SK-N-SH (cell line): ENCODE results near the gene PRR20G. TPM values are rescaled to one million over a fixed set of nuclear protein-coding genes. Genes with fewer than 3 reads are reported as not detected.

Experiments used
- CTCF ChIA-PET: fragments of 300-600, 350-600 bp; formaldehyde crosslinking; extraction: SDS; loops from one replicate; lab custom pipeline; 2021; lab: Yijun Ruan, JAX
- POLR2A ChIA-PET: fragments of 350-600 bp; sonication (Branson Sonifier 250); formaldehyde crosslinking; extraction: SDS; loops from one replicate; lab custom pipeline; 2020; ENCODE audit warnings: antibody characterized with exemption, inconsistent platforms; lab: Yijun Ruan, JAX
- DNase-seq: peaks from one replicate; pipeline ENCODE4 v3.0.0; 2012
- H2AFZ ChIP-seq: fragments of 200-600 bp; sonication (generic); 2 replicates; pipeline ENCODE4 v1.8.1; 2016; ENCODE audit warnings: antibody characterized with exemption, mild to moderate bottlenecking, low read depth
- H3F3A ChIP-seq: fragments of 200-600 bp; sonication (generic); replicated peaks from 2 replicates; pipeline ENCODE3; 2016; ENCODE audit warnings: antibody characterized with exemption, mild to moderate bottlenecking; ENCODE audit not compliant: insufficient read depth
- H3K27ac ChIP-seq, 2 experiments: fragments of 200-500 bp in 1 of 2; fragments of 200-600 bp in 1 of 2; sonication (Bioruptor generic) in 1 of 2; sonication (generic), shearing (Covaris generic) in 1 of 2; 2 replicates each; pipeline versions ENCODE4 v1.5.1 to v1.6.1; 2014 to 2016; ENCODE audit warnings: low read depth in 2 of 2, inconsistent platforms in 1 of 2, low read length in 1 of 2, mild to moderate bottlenecking in 1 of 2, mixed read lengths in 1 of 2
- H3K27me3 ChIP-seq: fragments of 200-600 bp; sonication (generic), shearing (Covaris generic); 2 replicates; pipeline ENCODE4 v1.6.1; 2016; ENCODE audit warnings: mixed run types; ENCODE audit not compliant: insufficient read depth
- H3K36me3 ChIP-seq, 2 experiments: fragments of 200-500 bp in 1 of 2; fragments of 200-600 bp in 1 of 2; sonication (Bioruptor generic) in 1 of 2; sonication (generic) in 1 of 2; replicated peaks in 1 of 2; 2 replicates each; pipeline versions ENCODE3 to v1.5.1; 2014 to 2016; ENCODE audit warnings: low read length in 1 of 2, mild to moderate bottlenecking in 1 of 2; ENCODE audit not compliant: insufficient read depth in 2 of 2, control insufficient read depth in 1 of 2
- H3K4me1 ChIP-seq, 2 experiments: fragments of 200-500 bp in 1 of 2; fragments of 200-600 bp in 1 of 2; sonication (Bioruptor generic) in 1 of 2; sonication (generic), shearing (Covaris generic) in 1 of 2; 2 replicates each; pipeline versions ENCODE4 v1.5.1 to v1.6.1; 2014 to 2016; ENCODE audit warnings: low read depth in 1 of 2, low read length in 1 of 2, mixed run types in 1 of 2; ENCODE audit not compliant: insufficient read depth in 2 of 2, control insufficient read depth in 1 of 2
- H3K4me2 ChIP-seq: fragments of 200-600 bp; sonication (generic), shearing (Covaris generic); 2 replicates; pipeline ENCODE4 v1.6.1; 2017; ENCODE audit warnings: mixed run types
- H3K4me3 ChIP-seq, 2 experiments: fragments of 200-500 bp in 1 of 2; fragments of 200-600 bp in 1 of 2; sonication (Bioruptor generic) in 1 of 2; sonication (generic), shearing (Covaris generic) in 1 of 2; 2 replicates each; pipeline versions ENCODE4 v1.5.1 to v1.8.1; 2014 to 2016; ENCODE audit warnings: low read depth in 2 of 2, inconsistent platforms in 1 of 2, low read length in 1 of 2, mild to moderate bottlenecking in 1 of 2, mixed read lengths in 1 of 2, moderate library complexity in 1 of 2
- H3K79me2 ChIP-seq: fragments of 200-600 bp; sonication (generic); 2 replicates; pipeline ENCODE4 v1.8.1; 2017; ENCODE audit warnings: mild to moderate bottlenecking; ENCODE audit not compliant: insufficient read depth
- H3K9ac ChIP-seq: fragments of 200-600 bp; sonication (generic); 2 replicates; pipeline ENCODE4 v1.6.1; 2017; ENCODE audit warnings: mixed run types
- H3K9me2 ChIP-seq: fragments of 200-600 bp; sonication (generic); 2 replicates; pipeline ENCODE4 v1.6.1; 2017; ENCODE audit warnings: mixed run types
- H3K9me3 ChIP-seq: fragments of 200-600 bp; sonication (generic); 2 replicates; pipeline ENCODE4 v1.6.1; 2017; ENCODE audit warnings: mixed run types, mild to moderate bottlenecking, moderate library complexity
- H4K20me1 ChIP-seq: fragments of 200-600 bp; sonication (generic); 2 replicates; pipeline ENCODE4 v1.6.1; 2017; ENCODE audit warnings: mild to moderate bottlenecking, mixed run types; ENCODE audit not compliant: insufficient read depth
- FOXJ3 ChIP-seq: sonication (generic); formaldehyde crosslinking; IDR thresholded peaks from 2 replicates; pipeline ENCODE4 v1.5.1; 2020; ENCODE audit warnings: mild to moderate bottlenecking, missing genetic modification reagents
- GABPA ChIP-seq: IDR thresholded peaks from 2 replicates; pipeline ENCODE4 v1.4.0; 2012; ENCODE audit warnings: low read depth, mild to moderate bottlenecking
- IRF3 ChIP-seq: fragments of 150-350 bp; IDR thresholded peaks from 2 replicates; pipeline ENCODE4 v1.6.1; 2016; ENCODE audit warnings: mild to moderate bottlenecking, low read depth, low read length
- JUND ChIP-seq: IDR thresholded peaks from 2 replicates; pipeline ENCODE4 v1.4.0; 2012
- MXI1 ChIP-seq: IDR thresholded peaks from 2 replicates; pipeline ENCODE4 v1.6.1; 2012; ENCODE audit warnings: mild to moderate bottlenecking, low read depth, low read length, improper control_type of control experiment
- NFIC ChIP-seq: IDR thresholded peaks from 2 replicates; pipeline ENCODE4 v1.4.0; 2012; ENCODE audit warnings: borderline replicate concordance
- RAD21 ChIP-seq: IDR thresholded peaks from 2 replicates; pipeline ENCODE4 v1.6.1; 2012; ENCODE audit warnings: mild to moderate bottlenecking, low read length
- RFX5 ChIP-seq: IDR thresholded peaks from 2 replicates; pipeline ENCODE4 v1.6.1; 2012; ENCODE audit warnings: mild to moderate bottlenecking, improper control_type of control experiment, low read length
- SMC3 ChIP-seq: IDR thresholded peaks from 2 replicates; pipeline ENCODE4 v1.6.1; 2012; ENCODE audit warnings: low read depth, low read length, improper control_type of control experiment
- TEAD4 ChIP-seq: IDR thresholded peaks from 2 replicates; pipeline ENCODE4 v1.4.0; 2012; ENCODE audit warnings: mild to moderate bottlenecking, borderline replicate concordance; ENCODE audit not compliant: insufficient read depth
- ZBTB33 ChIP-seq: IDR thresholded peaks from 2 replicates; pipeline ENCODE4 v1.4.0; 2012; ENCODE audit warnings: low read depth, borderline replicate concordance
- WGBS: methylation state at CpG from one replicate; pipeline ENCODE4 v1.1.6; 2017; ENCODE audit warnings: low lambda C conversion rate; 5-methylcytosine and 5-hydroxymethylcytosine counted together
- polyA plus RNA-seq, 3 experiments: library from polyadenylated mRNA; depleted of rRNA; stranded (reverse); fragments of >200 nt; gene quantifications; 2 replicates each; pipeline ENCODE4 v1.2.3, GENCODE V29; 2012
- TF ChIP-seq, protein P1 (sequence below): fragments of 200-600 bp; sonication (generic); IDR thresholded peaks from 2 replicates; pipeline ENCODE4 v1.6.1; 2017; ENCODE audit warnings: antibody characterized with exemption, mild to moderate bottlenecking, moderate library complexity
- TF ChIP-seq, protein P2 (sequence below): IDR thresholded peaks from 2 replicates; pipeline ENCODE4 v1.6.1; 2012; ENCODE audit warnings: mild to moderate bottlenecking, low read depth, low read length, moderate library complexity
- TF ChIP-seq, protein P3 (sequence below): IDR thresholded peaks from 2 replicates; pipeline ENCODE4; 2012
- TF ChIP-seq, protein P4 (sequence below): IDR thresholded peaks from 2 replicates; pipeline ENCODE4 v1.4.0; 2012; ENCODE audit warnings: low read depth

PRR20G gene
- polyA plus RNA-seq, 1 of the 3 experiments (the other 2 are of a cell fraction): not detected

- no peaks in the 10 kb centered on the region for H3K27me3 ChIP-seq
- H3K36me3 ChIP-seq: no peaks in the 10 kb centered on the region
- H3K4me3 ChIP-seq: no peak overlapping the region
- no peaks in the 10 kb centered on the region for H3K9me3 ChIP-seq
- ChIA-PET CTCF (interaction anchor here (1.8 to 2.4 kb wide), 2 partner anchors 11 to 16 kb away, joined by 7 to 9 read pairs; no protein-coding TSS in a partner anchor), POLR2A (no interaction called here)
- no peak for DNase-seq
- no peak overlapping the region for H3K4me2 ChIP-seq
- H3K9me2 ChIP-seq: no peaks in the 10 kb centered on the region
- 53% methylated on average over 3 of the region's 7 CpGs for WGBS
- no peaks in the 10 kb centered on the region for H3F3A ChIP-seq
- no peaks in the 10 kb centered on the region for H3K79me2 ChIP-seq
- H4K20me1 ChIP-seq: no peaks in the 10 kb centered on the region
- TF ChIP-seq SMC3 (no peak), TEAD4 (no peak), NFIC (no peak), RAD21 (no peak), GABPA (no peak), IRF3 (no peak), JUND (no peak), ZBTB33 (no peak), FOXJ3 (CRISPR knock-in tag) (no peak), MXI1 (no peak), RFX5 (no peak)
- TF ChIP-seq, protein P1, sequence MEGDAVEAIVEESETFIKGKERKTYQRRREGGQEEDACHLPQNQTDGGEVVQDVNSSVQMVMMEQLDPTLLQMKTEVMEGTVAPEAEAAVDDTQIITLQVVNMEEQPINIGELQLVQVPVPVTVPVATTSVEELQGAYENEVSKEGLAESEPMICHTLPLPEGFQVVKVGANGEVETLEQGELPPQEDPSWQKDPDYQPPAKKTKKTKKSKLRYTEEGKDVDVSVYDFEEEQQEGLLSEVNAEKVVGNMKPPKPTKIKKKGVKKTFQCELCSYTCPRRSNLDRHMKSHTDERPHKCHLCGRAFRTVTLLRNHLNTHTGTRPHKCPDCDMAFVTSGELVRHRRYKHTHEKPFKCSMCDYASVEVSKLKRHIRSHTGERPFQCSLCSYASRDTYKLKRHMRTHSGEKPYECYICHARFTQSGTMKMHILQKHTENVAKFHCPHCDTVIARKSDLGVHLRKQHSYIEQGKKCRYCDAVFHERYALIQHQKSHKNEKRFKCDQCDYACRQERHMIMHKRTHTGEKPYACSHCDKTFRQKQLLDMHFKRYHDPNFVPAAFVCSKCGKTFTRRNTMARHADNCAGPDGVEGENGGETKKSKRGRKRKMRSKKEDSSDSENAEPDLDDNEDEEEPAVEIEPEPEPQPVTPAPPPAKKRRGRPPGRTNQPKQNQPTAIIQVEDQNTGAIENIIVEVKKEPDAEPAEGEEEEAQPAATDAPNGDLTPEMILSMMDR: no peak
- TF ChIP-seq, protein P2, sequence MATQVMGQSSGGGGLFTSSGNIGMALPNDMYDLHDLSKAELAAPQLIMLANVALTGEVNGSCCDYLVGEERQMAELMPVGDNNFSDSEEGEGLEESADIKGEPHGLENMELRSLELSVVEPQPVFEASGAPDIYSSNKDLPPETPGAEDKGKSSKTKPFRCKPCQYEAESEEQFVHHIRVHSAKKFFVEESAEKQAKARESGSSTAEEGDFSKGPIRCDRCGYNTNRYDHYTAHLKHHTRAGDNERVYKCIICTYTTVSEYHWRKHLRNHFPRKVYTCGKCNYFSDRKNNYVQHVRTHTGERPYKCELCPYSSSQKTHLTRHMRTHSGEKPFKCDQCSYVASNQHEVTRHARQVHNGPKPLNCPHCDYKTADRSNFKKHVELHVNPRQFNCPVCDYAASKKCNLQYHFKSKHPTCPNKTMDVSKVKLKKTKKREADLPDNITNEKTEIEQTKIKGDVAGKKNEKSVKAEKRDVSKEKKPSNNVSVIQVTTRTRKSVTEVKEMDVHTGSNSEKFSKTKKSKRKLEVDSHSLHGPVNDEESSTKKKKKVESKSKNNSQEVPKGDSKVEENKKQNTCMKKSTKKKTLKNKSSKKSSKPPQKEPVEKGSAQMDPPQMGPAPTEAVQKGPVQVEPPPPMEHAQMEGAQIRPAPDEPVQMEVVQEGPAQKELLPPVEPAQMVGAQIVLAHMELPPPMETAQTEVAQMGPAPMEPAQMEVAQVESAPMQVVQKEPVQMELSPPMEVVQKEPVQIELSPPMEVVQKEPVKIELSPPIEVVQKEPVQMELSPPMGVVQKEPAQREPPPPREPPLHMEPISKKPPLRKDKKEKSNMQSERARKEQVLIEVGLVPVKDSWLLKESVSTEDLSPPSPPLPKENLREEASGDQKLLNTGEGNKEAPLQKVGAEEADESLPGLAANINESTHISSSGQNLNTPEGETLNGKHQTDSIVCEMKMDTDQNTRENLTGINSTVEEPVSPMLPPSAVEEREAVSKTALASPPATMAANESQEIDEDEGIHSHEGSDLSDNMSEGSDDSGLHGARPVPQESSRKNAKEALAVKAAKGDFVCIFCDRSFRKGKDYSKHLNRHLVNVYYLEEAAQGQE: no peak
- TF ChIP-seq, protein P3, sequence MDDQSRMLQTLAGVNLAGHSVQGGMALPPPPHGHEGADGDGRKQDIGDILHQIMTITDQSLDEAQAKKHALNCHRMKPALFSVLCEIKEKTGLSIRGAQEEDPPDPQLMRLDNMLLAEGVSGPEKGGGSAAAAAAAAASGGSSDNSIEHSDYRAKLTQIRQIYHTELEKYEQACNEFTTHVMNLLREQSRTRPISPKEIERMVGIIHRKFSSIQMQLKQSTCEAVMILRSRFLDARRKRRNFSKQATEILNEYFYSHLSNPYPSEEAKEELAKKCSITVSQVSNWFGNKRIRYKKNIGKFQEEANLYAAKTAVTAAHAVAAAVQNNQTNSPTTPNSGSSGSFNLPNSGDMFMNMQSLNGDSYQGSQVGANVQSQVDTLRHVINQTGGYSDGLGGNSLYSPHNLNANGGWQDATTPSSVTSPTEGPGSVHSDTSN: no peak
- TF ChIP-seq, protein P4, sequence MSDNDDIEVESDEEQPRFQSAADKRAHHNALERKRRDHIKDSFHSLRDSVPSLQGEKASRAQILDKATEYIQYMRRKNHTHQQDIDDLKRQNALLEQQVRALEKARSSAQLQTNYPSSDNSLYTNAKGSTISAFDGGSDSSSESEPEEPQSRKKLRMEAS: no peak
- H3K27ac ChIP-seq: no peak overlapping the region
- H2AFZ ChIP-seq: no peak overlapping the region
- peaks cover 4 to 14% of the 10 kb centered on the region in 2 experiments; a peak in 1 of 4 replicates for H3K4me1 ChIP-seq
- no peak overlapping the region for H3K9ac ChIP-seq
These were observed 22.3 kb downstream of the PRR20G start for GRCh38 chr3:127265581-127265981.
